ENCODE data around the gene MTURN. TPM values are rescaled to one million over a fixed set of nuclear protein-coding genes. Genes with fewer than 3 reads are reported as not detected.
A peak's percentile ranks its signal among the peaks of the same experiment; 100 is the strongest.

Gene MTURN
- total RNA-seq, 2 donors from 2014 or later: 25.8 to 27.3 TPM

GRCh38 chr7:30171766-30172447 is 37.1 kb downstream of the MTURN start:
- no peak for ATAC-seq
- no peak for DNase-seq
- intact Hi-C loops (cut with DNase I): loop anchor here in 1 of 2 donors (10.0 kb wide), 1 partner anchor 73 kb away; no protein-coding TSS in a partner anchor

- no peak for ATAC-seq
- no peak for DNase-seq
- intact Hi-C loops (cut with DNase I): loop anchor here in 1 of 2 donors (10.0 kb wide), 1 partner anchor 72 kb away; no protein-coding TSS in a partner anchor
Measured at GRCh38 chr7:30172451-30172850, 37.7 kb downstream of the MTURN start.

GRCh38 chr7:30173058-30173897 is 38.5 kb downstream of the MTURN start:
- ATAC-seq (peak; percentile 71 to 78), DNase-seq (peak; percentile 65)
- intact Hi-C loops (cut with DNase I): loop anchor here in 1 of 2 donors (10.0 kb wide), 1 partner anchor 72 kb away; no protein-coding TSS in a partner anchor

GRCh38 chr7:30175180-30175579 is 40.4 kb downstream of the MTURN start:
- intact Hi-C loops (cut with DNase I): loop anchor here in 1 of 2 donors (10.0 kb wide), 1 partner anchor 70 kb away; no protein-coding TSS in a partner anchor
- DNase-seq: no peak
- peak in 1 of 2 donors; percentile 48 for ATAC-seq

GRCh38 chr7:30175636-30176147 is 40.9 kb downstream of the MTURN start:
- DNase-seq (no peak), ATAC-seq (no peak)
- intact Hi-C loops (cut with DNase I): loop anchor here in 1 of 2 donors (10.0 kb wide), 1 partner anchor 69 kb away; no protein-coding TSS in a partner anchor

GRCh38 chr7:30176463-30177109 is 41.8 kb downstream of the MTURN start:
- intact Hi-C loops (cut with DNase I): loop anchor here in 1 of 2 donors (10.0 kb wide), 1 partner anchor 68 kb away; no protein-coding TSS in a partner anchor
- no peak for ATAC-seq
- DNase-seq: no peak

- DNase-seq: no peak
- no peak for ATAC-seq
- intact Hi-C loops (cut with DNase I): loop anchor here in 1 of 2 donors (10.0 kb wide), 1 partner anchor 68 kb away; no protein-coding TSS in a partner anchor
Measured at GRCh38 chr7:30177186-30177585, 42.4 kb downstream of the MTURN start.

- intact Hi-C loops (cut with DNase I): loop anchor here in 1 of 2 donors (10.0 kb wide), 1 partner anchor 67 kb away; no protein-coding TSS in a partner anchor
- ATAC-seq (no peak), DNase-seq (no peak)
Measured at GRCh38 chr7:30177965-30178364, 43.2 kb downstream of the MTURN start.

GRCh38 chr7:30178748-30179436 is 44.1 kb downstream of the MTURN start:
- DNase-seq (no peak), ATAC-seq (no peak)
- intact Hi-C loops (cut with DNase I): loop anchor here in 1 of 2 donors (10.0 kb wide), 1 partner anchor 66 kb away; no protein-coding TSS in a partner anchor

- no peak for ATAC-seq
- intact Hi-C loops (cut with DNase I): no loop called here
- no peak for DNase-seq
Measured at GRCh38 chr7:30180718-30181117, 45.9 kb downstream of the MTURN start.

GRCh38 chr7:30181211-30181610 is 46.4 kb downstream of the MTURN start:
- ATAC-seq (no peak), DNase-seq (no peak)
- intact Hi-C loops (cut with DNase I): no loop called here

- intact Hi-C loops (cut with DNase I): no loop called here
- ATAC-seq (peak; percentile 85 to 89), DNase-seq (no peak)
Measured at GRCh38 chr7:30181736-30182522, 47.1 kb downstream of the MTURN start.

GRCh38 chr7:30182814-30183213 is 48.0 kb downstream of the MTURN start:
- DNase-seq (no peak), ATAC-seq (no peak)
- intact Hi-C loops (cut with DNase I): no loop called here

- DNase-seq: no peak
- intact Hi-C loops (cut with DNase I): no loop called here
- no peak for ATAC-seq
Measured at GRCh38 chr7:30183749-30184369, 49.1 kb downstream of the MTURN start.

GRCh38 chr7:30184791-30185487 is 50.2 kb downstream of the MTURN start:
- no peak for DNase-seq
- intact Hi-C loops (cut with DNase I): no loop called here
- peak; percentile 86 to 91 for ATAC-seq

- intact Hi-C loops (cut with DNase I): no loop called here
- DNase-seq (no peak), ATAC-seq (no peak)
Measured at GRCh38 chr7:30185496-30185895, 50.7 kb downstream of the MTURN start.

GRCh38 chr7:30186725-30187124 is 51.9 kb downstream of the MTURN start:
- intact Hi-C loops (cut with DNase I): no loop called here
- DNase-seq (no peak), ATAC-seq (no peak)

All from left cardiac atrium (tissue), 4 donors.